ENCODE results near the gene SH2D7. TPM values are rescaled to one million over a fixed set of nuclear protein-coding genes. Genes with fewer than 3 reads are reported as not detected.

Gene SH2D7
- total and polyA plus RNA-seq, 2 experiments from 2014 or later = 0.31 TPM; not detected in 1

- H3K36me3 Mint-ChIP-seq (ENCODE audit: low read depth) = no peaks in the 10 kb centered on the region
- Histone ChIP-seq H3K4me1 (ENCODE audit: insufficient read depth) (peaks cover 41% of the 10 kb centered on the region), H3F3A (replicated peaks; ENCODE audit: low read depth) (no peaks in the 10 kb centered on the region; the same call in 1 of the 2 replicates), H2AFZ (no peak overlapping the region), H3K4me2 (no peak overlapping the region), H3K27me3 (ENCODE audit: insufficient read depth) (no peaks in the 10 kb centered on the region), H3K79me2 (replicated peaks; ENCODE audit: insufficient read depth) (peaks cover 73% of the 10 kb centered on the region), H3K36me3 (ENCODE audit: insufficient read depth) (no peaks in the 10 kb centered on the region), H3K9me2 (ENCODE audit: insufficient read depth) (no peaks in the 10 kb centered on the region), H4K20me1 (replicated peaks; ENCODE audit: insufficient read depth) (peaks cover 11% of the 10 kb centered on the region), H3K4me3 (no peak overlapping the region), H3K27ac (ENCODE audit: low read depth) (no peak overlapping the region)
- H3K27ac Mint-ChIP-seq = no peak overlapping the region
- no peak for TF ChIP-seq CTCF (conservative IDR thresholded peaks at IDR 0.05; ENCODE audit: low read depth in 2 of 2)
- TF ChIP-seq ZNF331 (CRISPR knock-in tag; IDR thresholded peaks at IDR 0.05; ENCODE audit: low read depth) = no peak
- TF ChIP-seq ZNF462 (CRISPR knock-in tag; IDR thresholded peaks at IDR 0.05) = no peak
- TF ChIP-seq CREB1 (CRISPR knock-in tag; IDR thresholded peaks at IDR 0.05; ENCODE audit: low read depth) = no peak
- no peak for TF ChIP-seq STAT1 (IDR thresholded peaks at IDR 0.05; ENCODE audit: unreplicated experiment)
- TF ChIP-seq ZNF114 (CRISPR knock-in tag; IDR thresholded peaks at IDR 0.05) = no peak
- TF ChIP-seq EZH2phosphoT487 (IDR thresholded peaks at IDR 0.05; ENCODE audit: unreplicated experiment) = no peak
- TF ChIP-seq ETS1 (IDR thresholded peaks at IDR 0.05) = no peak
- no peak for TF ChIP-seq JUNB (IDR thresholded peaks at IDR 0.05; ENCODE audit: unreplicated experiment)
- TF ChIP-seq POLR2AphosphoS5 (IDR thresholded peaks at IDR 0.05; ENCODE audit: low read depth) = no peak
- TF ChIP-seq EZH2 (IDR thresholded peaks at IDR 0.05; ENCODE audit: low read depth, unreplicated experiment) = no peak
- no peak for TF ChIP-seq NANOG (IDR thresholded peaks at IDR 0.05; ENCODE audit: borderline replicate concordance)
- TF ChIP-seq REST (IDR thresholded peaks at IDR 0.05; ENCODE audit: unreplicated experiment) = no peak
- ATAC-seq = no peak
- H3K9me3 Mint-ChIP-seq = no peaks in the 10 kb centered on the region
- peaks cover 2% of the 10 kb centered on the region for H3K27me3 Mint-ChIP-seq (ENCODE audit: insufficient read depth, low read depth, poor library complexity)
- DNase-seq (ENCODE audit: low spot score) = no peak
- H3K4me1 Mint-ChIP-seq = peaks cover 36% of the 10 kb centered on the region
- H3K4me3 Mint-ChIP-seq = no peak overlapping the region
These were observed 29.1 kb upstream of the SH2D7 start for GRCh38 chr15:78063217-78063616.
